Parathyroid adenoma (tissue), 2 donors: Measurements from ENCODE around the gene PCNX3.

Source experiments
- H2AFZ ChIP-seq: fragments of 300-600 bp; sonication (generic); one replicate; pipeline ENCODE4 v1.7.0; 2017; ENCODE audit warnings: antibody characterized with exemption, mild to moderate bottlenecking
- H3K27ac ChIP-seq: fragments of 300-600 bp; sonication (generic); one replicate; pipeline ENCODE4 v1.7.0; 2017
- H3K27me3 ChIP-seq: fragments of 300-600 bp; sonication (generic); one replicate; pipeline ENCODE4 v1.7.0; 2017; ENCODE audit warnings: low read length; ENCODE audit not compliant: control insufficient read depth, insufficient read depth
- H3K36me3 ChIP-seq: fragments of 300-600 bp; sonication (generic); one replicate; pipeline ENCODE4 v1.7.0; 2017; ENCODE audit warnings: low read length; ENCODE audit not compliant: control insufficient read depth, insufficient read depth
- H3K4me1 ChIP-seq: fragments of 300-600 bp; sonication (generic); one replicate; pipeline ENCODE4 v1.7.0; 2017; ENCODE audit warnings: control low read depth
- H3K4me2 ChIP-seq: fragments of 300-600 bp; sonication (generic); one replicate; pipeline ENCODE4 v1.7.0; 2017; ENCODE audit warnings: low read length
- H3K4me3 ChIP-seq: fragments of 300-600 bp; sonication (generic); one replicate; pipeline ENCODE4 v1.7.0; 2017; ENCODE audit warnings: low read depth, low read length
- H3K79me2 ChIP-seq: fragments of 300-600 bp; sonication (generic); one replicate; pipeline ENCODE4 v1.7.0; 2017; ENCODE audit warnings: control low read depth
- H3K9ac ChIP-seq: fragments of 300-600 bp; sonication (generic); one replicate; pipeline ENCODE4 v1.7.0; 2017; ENCODE audit warnings: mild to moderate bottlenecking
- H3K9me3 ChIP-seq: fragments of 300-600 bp; sonication (generic); one replicate; pipeline ENCODE4 v1.7.0; 2017; ENCODE audit warnings: low read length; ENCODE audit not compliant: control insufficient read depth
- TF ChIP-seq, protein P1 (sequence below): fragments of 300-600 bp; sonication (generic); IDR thresholded peaks from one replicate; pipeline ENCODE4 v1.7.0; 2017; ENCODE audit warnings: antibody characterized with exemption, mild to moderate bottlenecking
- donor health status: primary hyperparathyroidism.

The PCNX3 gene

DNA sequence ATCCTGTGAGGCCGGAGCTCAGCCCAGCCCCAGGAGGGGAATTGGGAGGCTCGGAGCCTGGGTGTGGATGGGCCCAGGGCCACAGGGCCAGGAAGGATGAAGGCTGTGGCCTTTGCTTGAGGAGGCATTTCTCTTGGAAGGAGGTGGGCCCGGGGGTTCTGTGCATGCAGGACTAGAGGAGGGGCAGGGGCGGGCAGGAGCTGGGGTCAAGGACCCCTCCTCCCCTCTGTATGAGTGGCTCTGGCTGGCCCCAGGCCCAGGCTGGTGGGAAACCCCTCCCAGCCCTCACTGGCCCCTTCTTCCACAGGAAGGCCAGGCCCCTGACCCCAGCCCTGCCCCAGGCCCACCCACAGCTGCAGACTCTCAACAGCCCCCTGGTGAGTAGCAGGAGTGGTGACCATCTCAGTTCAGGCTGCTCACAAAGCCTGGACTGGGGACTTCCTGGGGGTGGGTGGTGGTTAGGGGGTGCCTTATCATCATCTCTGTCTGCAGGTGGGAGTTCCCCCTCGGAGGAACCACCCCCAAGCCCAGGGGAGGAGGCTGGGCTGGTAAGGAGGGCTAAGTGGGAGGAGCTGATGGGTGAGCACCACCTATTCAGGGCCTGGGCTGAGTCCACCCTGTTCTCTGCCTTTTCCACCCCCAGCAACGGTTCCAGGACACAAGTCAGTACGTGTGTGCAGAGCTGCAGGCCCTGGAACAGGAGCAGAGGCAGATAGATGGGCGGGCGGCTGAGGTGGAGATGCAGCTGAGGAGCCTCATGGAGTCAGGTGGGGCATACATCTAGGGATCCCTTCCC is 25.9 kb upstream of the PCNX3 start:
- TF ChIP-seq, protein P1, sequence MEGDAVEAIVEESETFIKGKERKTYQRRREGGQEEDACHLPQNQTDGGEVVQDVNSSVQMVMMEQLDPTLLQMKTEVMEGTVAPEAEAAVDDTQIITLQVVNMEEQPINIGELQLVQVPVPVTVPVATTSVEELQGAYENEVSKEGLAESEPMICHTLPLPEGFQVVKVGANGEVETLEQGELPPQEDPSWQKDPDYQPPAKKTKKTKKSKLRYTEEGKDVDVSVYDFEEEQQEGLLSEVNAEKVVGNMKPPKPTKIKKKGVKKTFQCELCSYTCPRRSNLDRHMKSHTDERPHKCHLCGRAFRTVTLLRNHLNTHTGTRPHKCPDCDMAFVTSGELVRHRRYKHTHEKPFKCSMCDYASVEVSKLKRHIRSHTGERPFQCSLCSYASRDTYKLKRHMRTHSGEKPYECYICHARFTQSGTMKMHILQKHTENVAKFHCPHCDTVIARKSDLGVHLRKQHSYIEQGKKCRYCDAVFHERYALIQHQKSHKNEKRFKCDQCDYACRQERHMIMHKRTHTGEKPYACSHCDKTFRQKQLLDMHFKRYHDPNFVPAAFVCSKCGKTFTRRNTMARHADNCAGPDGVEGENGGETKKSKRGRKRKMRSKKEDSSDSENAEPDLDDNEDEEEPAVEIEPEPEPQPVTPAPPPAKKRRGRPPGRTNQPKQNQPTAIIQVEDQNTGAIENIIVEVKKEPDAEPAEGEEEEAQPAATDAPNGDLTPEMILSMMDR: no peak
- Histone ChIP-seq H3K27me3 (no peaks in the 10 kb centered on the region), H3K4me3 (no peak overlapping the region), H3K27ac (no peak overlapping the region), H2AFZ (no peak overlapping the region), H3K9ac (no peak overlapping the region), H3K4me2 (no peak overlapping the region), H3K36me3 (no peaks in the 10 kb centered on the region), H3K79me2 (no peaks in the 10 kb centered on the region), H3K4me1 (no peaks in the 10 kb centered on the region), H3K9me3 (no peaks in the 10 kb centered on the region)

DNA sequence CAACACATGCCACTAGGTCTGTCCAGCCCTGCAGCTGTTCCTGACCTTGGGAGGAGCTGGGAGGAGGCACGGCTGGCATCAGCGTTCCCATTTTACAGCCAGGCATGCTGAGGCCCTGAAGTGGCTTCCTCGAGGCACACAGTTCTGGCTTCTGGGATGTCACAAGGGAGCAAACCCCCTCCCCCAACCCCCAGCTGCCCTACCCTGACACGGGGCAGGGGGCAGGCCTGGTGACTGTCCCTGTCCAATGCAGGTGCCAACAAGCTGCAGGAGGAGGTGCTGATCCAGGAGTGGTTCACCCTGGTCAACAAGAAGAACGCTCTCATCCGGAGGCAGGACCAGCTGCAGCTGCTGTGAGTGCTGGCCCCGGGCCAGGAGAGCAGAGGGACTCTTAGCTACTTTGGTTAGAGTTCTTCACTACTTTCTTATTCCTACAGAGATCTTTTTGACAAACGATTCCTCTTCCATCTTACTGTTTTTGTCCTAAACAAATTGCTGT is 25.3 kb upstream of the PCNX3 start:
- Histone ChIP-seq H2AFZ (no peak overlapping the region), H3K4me2 (no peak overlapping the region), H3K27me3 (no peaks in the 10 kb centered on the region), H3K4me1 (no peaks in the 10 kb centered on the region), H3K9me3 (no peaks in the 10 kb centered on the region), H3K36me3 (no peaks in the 10 kb centered on the region), H3K79me2 (no peaks in the 10 kb centered on the region), H3K27ac (no peak overlapping the region), H3K4me3 (no peak overlapping the region), H3K9ac (no peak overlapping the region)
- TF ChIP-seq, protein P1: no peak

DNA sequence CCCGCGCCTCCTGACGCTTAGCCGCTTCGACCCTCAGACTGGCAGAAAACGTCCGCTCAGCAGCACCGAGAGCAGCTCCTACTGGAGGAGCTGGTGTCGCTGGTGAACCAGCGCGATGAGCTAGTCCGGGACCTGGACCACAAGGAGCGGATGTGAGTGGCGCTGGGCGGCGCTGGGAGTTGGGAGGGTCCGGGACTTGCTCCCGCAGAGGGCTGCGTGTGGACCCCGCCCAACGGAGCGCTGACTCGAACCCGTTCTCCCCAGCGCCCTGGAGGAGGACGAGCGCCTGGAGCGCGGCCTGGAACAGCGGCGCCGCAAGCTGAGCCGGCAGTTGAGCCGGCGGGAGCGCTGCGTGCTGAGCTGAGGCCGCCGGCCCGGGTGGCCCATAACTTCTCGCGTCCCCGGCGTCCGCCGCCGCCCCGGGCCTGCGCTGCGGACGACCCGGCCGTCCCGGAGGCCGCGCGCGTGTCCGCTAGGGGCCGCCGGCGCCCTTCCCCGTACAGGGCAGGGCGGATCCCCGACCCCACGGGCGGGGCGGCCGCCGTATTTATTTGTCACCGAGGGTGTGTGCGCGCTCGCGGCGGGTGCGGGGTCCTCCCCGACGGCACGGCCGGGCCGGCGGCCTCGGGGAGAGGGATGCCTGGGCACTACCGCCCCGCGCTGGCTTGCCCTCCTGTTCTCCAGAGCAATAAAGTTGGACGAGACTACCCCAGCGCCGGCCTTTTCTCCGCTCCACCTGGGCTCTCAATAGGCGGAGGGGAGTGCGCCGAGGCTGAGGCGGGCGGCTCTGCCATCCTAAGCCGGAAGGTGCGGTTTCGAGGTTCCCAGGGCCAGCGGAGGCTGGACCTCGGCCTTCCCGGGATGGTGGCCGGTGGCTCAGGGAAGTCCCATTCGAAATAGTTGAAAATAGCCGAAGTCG is 23.4 kb upstream of the PCNX3 start:
- Histone ChIP-seq H3K27me3 (no peaks in the 10 kb centered on the region), H3K9me3 (no peaks in the 10 kb centered on the region), H3K4me1 (no peaks in the 10 kb centered on the region), H2AFZ (no peak overlapping the region), H3K36me3 (no peaks in the 10 kb centered on the region), H3K4me3 (no peak overlapping the region), H3K27ac (no peak overlapping the region), H3K9ac (no peak overlapping the region), H3K79me2 (no peaks in the 10 kb centered on the region), H3K4me2 (no peak overlapping the region)
- TF ChIP-seq, protein P1: no peak

DNA sequence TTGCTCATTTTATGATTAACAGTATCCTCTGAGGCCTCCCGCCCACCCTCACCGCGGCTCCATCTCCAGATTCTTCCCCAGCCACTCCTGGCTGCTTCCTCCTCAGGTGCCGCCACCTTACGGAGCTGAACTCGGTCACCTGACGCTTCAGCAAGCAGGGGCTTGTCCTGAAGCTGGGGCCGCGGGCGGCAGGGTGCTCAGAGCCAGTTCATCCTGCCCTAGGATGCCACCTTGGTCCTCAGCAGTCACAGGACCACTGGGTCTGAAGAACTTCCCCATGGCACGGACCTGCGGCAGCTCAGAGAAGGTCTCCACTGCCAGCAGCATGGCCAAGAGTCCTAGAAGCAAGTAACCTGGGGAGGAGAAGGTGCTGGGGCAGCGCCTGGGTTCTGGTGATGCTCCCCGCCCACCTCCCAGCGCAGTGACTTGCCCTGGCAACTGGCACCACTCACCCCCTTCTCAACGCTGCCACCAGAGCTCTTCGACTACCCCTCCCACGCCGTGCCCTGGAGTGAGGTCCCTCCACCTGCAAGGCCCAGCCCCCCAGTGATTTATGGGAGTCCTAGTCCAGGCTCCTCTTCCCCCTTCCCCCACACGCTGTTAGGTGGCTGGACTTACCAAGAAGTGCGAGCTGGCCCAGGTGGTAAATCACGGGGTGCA is 22.6 kb upstream of the PCNX3 start:
- H3K79me2 ChIP-seq: no peaks in the 10 kb centered on the region
- H3K4me2 ChIP-seq: no peak overlapping the region
- no peaks in the 10 kb centered on the region for H3K36me3 ChIP-seq
- TF ChIP-seq, protein P1: no peak
- H3K27ac ChIP-seq: no peak overlapping the region
- no peak overlapping the region for H3K4me3 ChIP-seq
- no peak overlapping the region for H2AFZ ChIP-seq
- no peaks in the 10 kb centered on the region for H3K9me3 ChIP-seq
- no peak overlapping the region for H3K9ac ChIP-seq
- no peaks in the 10 kb centered on the region for H3K27me3 ChIP-seq
- no peaks in the 10 kb centered on the region for H3K4me1 ChIP-seq
